Stomach (tissue), 4 donors: ENCODE measurements around the gene COG7.

ENCODE experiments used
- CTCF ChIP-seq, 7 experiments: fragments of 450-650 bp in 4 of 7; fragments of 200-600 bp in 3 of 7; sonication (generic) in 3 of 7; IDR thresholded peaks; one replicate each; pipeline ENCODE4 v1.5.1; 2016 to 2019; ENCODE audit warnings: antibody characterized with exemption in 7 of 7, control low read depth in 2 of 7, mild to moderate bottlenecking in 1 of 7
- POLR2AphosphoS5 ChIP-seq, 3 donors: sonication (generic); formaldehyde crosslinking; IDR thresholded peaks; one replicate each; pipeline ENCODE4 v1.6.1; 2016; ENCODE audit warnings: antibody characterized with exemption in 3 of 3

GRCh38 chr16:23383881-23384280, 69.1 kb downstream of the COG7 start:
- no peak for TF ChIP-seq CTCF (IDR thresholded peaks at IDR 0.05)
- no peak for TF ChIP-seq POLR2AphosphoS5 (IDR thresholded peaks at IDR 0.05)
